PFSK-1 (cell line): ENCODE results near the gene GRK3.

Source experiments
- REST ChIP-seq, 2 experiments: IDR thresholded peaks; 2 replicates each; pipeline versions ENCODE4 v1.6.1 to v1.8.0; 2011 to 2012; ENCODE audit warnings: low read depth in 2 of 2, low read length in 2 of 2, control low read depth in 1 of 2, inconsistent platforms in 1 of 2, mild to moderate bottlenecking in 1 of 2, moderate library complexity in 1 of 2; ENCODE audit not compliant: insufficient read depth in 1 of 2
- TAF1 ChIP-seq: IDR thresholded peaks from 2 replicates; pipeline ENCODE4 v1.6.1; 2012; ENCODE audit warnings: low read length, control low read depth, borderline replicate concordance; ENCODE audit not compliant: insufficient read depth

GRCh38 chr22:25555586-25555985 lies 8.9 kb upstream of the GRK3 start:
- TF ChIP-seq TAF1 (no peak), REST (IDR thresholded peaks at IDR 0.05; ENCODE audit: insufficient read depth in 1 of 2, low read depth in 2 of 2, low read length in 2 of 2) (no peak)
